Endothelial cell (in vitro differentiated cells): ENCODE data around the gene LIN28B. TPM values are rescaled to one million over a fixed set of nuclear protein-coding genes. Genes with fewer than 3 reads are reported as not detected.

Experiments
- DNase-seq: peaks from one replicate; pipeline ENCODE4 v3.0.0; 2021; ENCODE audit warnings: low spot score
- H3K27ac Mint-ChIP-seq: one replicate; pipeline ENCODE4 v1.8.0; 2021; ENCODE audit warnings: mixed read lengths, inconsistent platforms; ENCODE audit not compliant: unreplicated experiment
- H3K27me3 Mint-ChIP-seq: one replicate; pipeline ENCODE4 v1.8.0; 2021; ENCODE audit warnings: mild to moderate bottlenecking, moderate library complexity, mixed read lengths, inconsistent platforms; ENCODE audit not compliant: unreplicated experiment
- H3K36me3 Mint-ChIP-seq: one replicate; pipeline ENCODE4 v1.8.0; 2021; ENCODE audit warnings: mild to moderate bottlenecking, low read depth, mixed read lengths, inconsistent platforms; ENCODE audit not compliant: unreplicated experiment
- H3K4me1 Mint-ChIP-seq: one replicate; pipeline ENCODE4 v1.8.0; 2021; ENCODE audit warnings: mild to moderate bottlenecking, mixed read lengths, inconsistent platforms; ENCODE audit not compliant: unreplicated experiment
- H3K4me3 Mint-ChIP-seq: one replicate; pipeline ENCODE4 v1.8.0; 2021; ENCODE audit warnings: mild to moderate bottlenecking, mixed read lengths, inconsistent platforms; ENCODE audit not compliant: unreplicated experiment
- H3K9me3 Mint-ChIP-seq: one replicate; pipeline ENCODE4 v1.8.0; 2021; ENCODE audit warnings: mixed read lengths, inconsistent platforms; ENCODE audit not compliant: unreplicated experiment
- total RNA-seq: library from RNA; stranded (reverse); fragmentation: NEBNext Ultra II Directional; extraction: Animal tissue kit (Norgen Biotek cat#: 25700); gene quantifications from one replicate; pipeline ENCODE4 v1.2.1, GENCODE V29; 2021; ENCODE audit not compliant: unreplicated experiment
- TF ChIP-seq, protein P1 (sequence below): fragments of 200-600 bp; sonication (generic); IDR thresholded peaks from one replicate; pipeline ENCODE4 v1.5.0; 2021; ENCODE audit warnings: antibody characterized with exemption; ENCODE audit not compliant: unreplicated experiment

Gene LIN28B
- total RNA-seq, 1 donor from 2014 or later = 36.9 TPM

- H3K36me3 Mint-ChIP-seq = peaks cover 11% of the 10 kb centered on the region
- peaks cover 8% of the 10 kb centered on the region for H3K4me1 Mint-ChIP-seq
- no peaks in the 10 kb centered on the region for H3K9me3 Mint-ChIP-seq
Measured at GRCh38 chr6:105051941-105052471, 95.1 kb downstream of the LIN28B start.

DNA sequence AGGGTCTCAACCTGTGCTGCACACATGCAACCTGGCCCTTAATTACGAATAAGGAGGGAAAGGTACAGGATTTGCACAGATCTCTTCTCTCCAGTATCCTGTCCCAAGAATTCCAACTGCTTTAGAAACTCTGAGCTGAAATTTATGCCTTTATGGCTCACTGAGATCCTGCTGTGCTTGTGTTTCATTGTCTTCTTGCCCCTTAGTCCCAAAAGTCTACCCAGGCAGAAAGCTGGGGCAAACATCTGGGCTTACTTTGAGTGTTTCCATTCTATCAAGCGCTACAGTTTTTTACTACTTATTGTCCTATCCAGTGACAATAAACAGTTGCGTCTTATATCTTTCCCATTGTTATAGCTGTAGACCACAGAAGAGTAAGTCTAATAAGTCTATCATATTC lies 99.7 kb downstream of the LIN28B start:
- TF ChIP-seq, protein P1, sequence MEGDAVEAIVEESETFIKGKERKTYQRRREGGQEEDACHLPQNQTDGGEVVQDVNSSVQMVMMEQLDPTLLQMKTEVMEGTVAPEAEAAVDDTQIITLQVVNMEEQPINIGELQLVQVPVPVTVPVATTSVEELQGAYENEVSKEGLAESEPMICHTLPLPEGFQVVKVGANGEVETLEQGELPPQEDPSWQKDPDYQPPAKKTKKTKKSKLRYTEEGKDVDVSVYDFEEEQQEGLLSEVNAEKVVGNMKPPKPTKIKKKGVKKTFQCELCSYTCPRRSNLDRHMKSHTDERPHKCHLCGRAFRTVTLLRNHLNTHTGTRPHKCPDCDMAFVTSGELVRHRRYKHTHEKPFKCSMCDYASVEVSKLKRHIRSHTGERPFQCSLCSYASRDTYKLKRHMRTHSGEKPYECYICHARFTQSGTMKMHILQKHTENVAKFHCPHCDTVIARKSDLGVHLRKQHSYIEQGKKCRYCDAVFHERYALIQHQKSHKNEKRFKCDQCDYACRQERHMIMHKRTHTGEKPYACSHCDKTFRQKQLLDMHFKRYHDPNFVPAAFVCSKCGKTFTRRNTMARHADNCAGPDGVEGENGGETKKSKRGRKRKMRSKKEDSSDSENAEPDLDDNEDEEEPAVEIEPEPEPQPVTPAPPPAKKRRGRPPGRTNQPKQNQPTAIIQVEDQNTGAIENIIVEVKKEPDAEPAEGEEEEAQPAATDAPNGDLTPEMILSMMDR = no peak
- H3K27ac Mint-ChIP-seq = no peak overlapping the region
- no peak overlapping the region for H3K4me3 Mint-ChIP-seq
- no peak for DNase-seq
- H3K4me1 Mint-ChIP-seq = peaks cover 20% of the 10 kb centered on the region
- no peaks in the 10 kb centered on the region for H3K9me3 Mint-ChIP-seq
- peaks cover 3% of the 10 kb centered on the region for H3K27me3 Mint-ChIP-seq
- peaks cover 11% of the 10 kb centered on the region for H3K36me3 Mint-ChIP-seq

More at GRCh38 chr6:105051941-105052471, 95.1 kb downstream of the LIN28B start:
- TF ChIP-seq, protein P1 = no peak
- no peak for DNase-seq
- Mint-ChIP-seq H3K27me3 (peaks cover 5% of the 10 kb centered on the region), H3K4me3 (no peak overlapping the region), H3K27ac (no peak overlapping the region)

GRCh38 chr6:105057160-105057559 lies 100.3 kb downstream of the LIN28B start:
- no peak overlapping the region for H3K27ac Mint-ChIP-seq
- H3K27me3 Mint-ChIP-seq = peaks cover 3% of the 10 kb centered on the region
- peaks cover 11% of the 10 kb centered on the region for H3K36me3 Mint-ChIP-seq

GRCh38 chr6:105058316-105058715 lies 101.4 kb downstream of the LIN28B start:
- TF ChIP-seq, protein P1 = no peak
- H3K4me1 Mint-ChIP-seq = peaks cover 20% of the 10 kb centered on the region
- H3K27me3 Mint-ChIP-seq = no peaks in the 10 kb centered on the region
- H3K4me3 Mint-ChIP-seq = no peak overlapping the region
- peak overlapping the region; percentile 89 for H3K27ac Mint-ChIP-seq
- H3K9me3 Mint-ChIP-seq = no peaks in the 10 kb centered on the region
- H3K36me3 Mint-ChIP-seq = peaks cover 11% of the 10 kb centered on the region
- DNase-seq = no peak

More at GRCh38 chr6:105057160-105057559, 100.3 kb downstream of the LIN28B start:
- TF ChIP-seq, protein P1 = no peak
- no peak overlapping the region for H3K4me3 Mint-ChIP-seq
- peaks cover 20% of the 10 kb centered on the region for H3K4me1 Mint-ChIP-seq
- no peak for DNase-seq
- H3K9me3 Mint-ChIP-seq = no peaks in the 10 kb centered on the region

DNA sequence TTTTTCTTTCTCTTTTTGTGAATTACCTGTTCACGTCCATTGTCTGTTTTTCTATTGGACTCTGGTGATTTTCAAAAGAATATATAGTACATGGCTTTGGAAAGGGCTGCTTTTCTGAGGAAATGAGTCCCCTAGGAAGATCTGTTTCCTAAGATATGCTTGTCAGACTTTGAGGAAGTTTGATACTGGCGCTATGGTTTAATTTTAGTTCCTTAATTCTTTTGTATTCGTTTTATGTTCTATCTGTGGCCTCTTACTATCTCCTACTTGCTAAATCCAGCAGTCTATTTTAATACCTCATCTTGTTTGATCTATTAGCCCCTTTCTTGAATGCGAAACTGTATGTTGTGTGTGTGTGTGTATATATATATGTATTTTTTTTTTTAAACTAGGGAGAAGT lies 101.9 kb downstream of the LIN28B start:
- no peaks in the 10 kb centered on the region for H3K27me3 Mint-ChIP-seq
- no peak for DNase-seq
- no peak overlapping the region for H3K4me3 Mint-ChIP-seq
- H3K9me3 Mint-ChIP-seq = no peaks in the 10 kb centered on the region
- peaks cover 11% of the 10 kb centered on the region for H3K36me3 Mint-ChIP-seq
- peaks cover 20% of the 10 kb centered on the region for H3K4me1 Mint-ChIP-seq
- peak overlapping the region; percentile 15 for H3K27ac Mint-ChIP-seq
- TF ChIP-seq, protein P1 = no peak
